ENCODE data around the gene MYO1E.

DNA sequence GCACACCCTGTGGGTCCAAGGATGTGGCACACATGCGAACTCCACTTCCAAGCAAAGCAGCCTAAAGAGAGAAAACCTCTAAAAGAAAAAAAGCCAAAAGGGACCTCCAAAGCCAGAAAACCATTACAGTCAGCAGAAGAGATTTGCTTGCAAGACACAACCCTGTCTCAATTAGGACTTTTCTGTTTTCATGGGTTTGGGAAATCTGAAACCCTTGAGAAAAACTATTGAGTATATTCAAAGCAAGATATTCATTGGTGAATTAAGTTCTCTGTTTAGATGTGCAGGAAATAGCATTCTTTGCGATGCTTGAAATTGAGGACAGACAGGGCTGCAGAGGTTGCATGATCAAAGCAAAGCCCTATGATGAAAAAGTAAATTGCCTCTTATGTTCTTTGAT is 176.3 kb downstream of the MYO1E start:
- TF ChIP-seq, protein P1, sequence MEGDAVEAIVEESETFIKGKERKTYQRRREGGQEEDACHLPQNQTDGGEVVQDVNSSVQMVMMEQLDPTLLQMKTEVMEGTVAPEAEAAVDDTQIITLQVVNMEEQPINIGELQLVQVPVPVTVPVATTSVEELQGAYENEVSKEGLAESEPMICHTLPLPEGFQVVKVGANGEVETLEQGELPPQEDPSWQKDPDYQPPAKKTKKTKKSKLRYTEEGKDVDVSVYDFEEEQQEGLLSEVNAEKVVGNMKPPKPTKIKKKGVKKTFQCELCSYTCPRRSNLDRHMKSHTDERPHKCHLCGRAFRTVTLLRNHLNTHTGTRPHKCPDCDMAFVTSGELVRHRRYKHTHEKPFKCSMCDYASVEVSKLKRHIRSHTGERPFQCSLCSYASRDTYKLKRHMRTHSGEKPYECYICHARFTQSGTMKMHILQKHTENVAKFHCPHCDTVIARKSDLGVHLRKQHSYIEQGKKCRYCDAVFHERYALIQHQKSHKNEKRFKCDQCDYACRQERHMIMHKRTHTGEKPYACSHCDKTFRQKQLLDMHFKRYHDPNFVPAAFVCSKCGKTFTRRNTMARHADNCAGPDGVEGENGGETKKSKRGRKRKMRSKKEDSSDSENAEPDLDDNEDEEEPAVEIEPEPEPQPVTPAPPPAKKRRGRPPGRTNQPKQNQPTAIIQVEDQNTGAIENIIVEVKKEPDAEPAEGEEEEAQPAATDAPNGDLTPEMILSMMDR (IDR thresholded peaks at IDR 0.05), result no peak
- no peak for TF ChIP-seq ZFX (IDR thresholded peaks at IDR 0.05; ENCODE audit: borderline replicate concordance)
